ENCODE measurements around the gene KLHL17.

GRCh38 chr1:941015-941587 is 19.3 kb upstream of the KLHL17 start:
- no peak for TF ChIP-seq CTCF (IDR thresholded peaks at IDR 0.05; ENCODE audit: low read length)
- no peak for TF ChIP-seq EZH2 (IDR thresholded peaks at IDR 0.05; ENCODE audit: borderline replicate concordance, low read length)
